ENCODE data around the gene DDR1. TPM values are rescaled to one million over a fixed set of nuclear protein-coding genes. Genes with fewer than 3 reads are reported as not detected.
"Not testable (repeated sequence)": the region's sequence is repeated elsewhere in the genome, so short reads cannot be mapped to it uniquely, and the experiment has no call there.

Gene DDR1
- total RNA-seq, 4 donors from 2014 or later: 25.4 to 40.4 (median 30.9) TPM

- TF ChIP-seq EP300 (IDR thresholded peaks at IDR 0.05): no peak
- TF ChIP-seq POLR2A (IDR thresholded peaks at IDR 0.05): no peak
- no peak for TF ChIP-seq POLR2AphosphoS5 (IDR thresholded peaks at IDR 0.05)
- TF ChIP-seq, protein P1, sequence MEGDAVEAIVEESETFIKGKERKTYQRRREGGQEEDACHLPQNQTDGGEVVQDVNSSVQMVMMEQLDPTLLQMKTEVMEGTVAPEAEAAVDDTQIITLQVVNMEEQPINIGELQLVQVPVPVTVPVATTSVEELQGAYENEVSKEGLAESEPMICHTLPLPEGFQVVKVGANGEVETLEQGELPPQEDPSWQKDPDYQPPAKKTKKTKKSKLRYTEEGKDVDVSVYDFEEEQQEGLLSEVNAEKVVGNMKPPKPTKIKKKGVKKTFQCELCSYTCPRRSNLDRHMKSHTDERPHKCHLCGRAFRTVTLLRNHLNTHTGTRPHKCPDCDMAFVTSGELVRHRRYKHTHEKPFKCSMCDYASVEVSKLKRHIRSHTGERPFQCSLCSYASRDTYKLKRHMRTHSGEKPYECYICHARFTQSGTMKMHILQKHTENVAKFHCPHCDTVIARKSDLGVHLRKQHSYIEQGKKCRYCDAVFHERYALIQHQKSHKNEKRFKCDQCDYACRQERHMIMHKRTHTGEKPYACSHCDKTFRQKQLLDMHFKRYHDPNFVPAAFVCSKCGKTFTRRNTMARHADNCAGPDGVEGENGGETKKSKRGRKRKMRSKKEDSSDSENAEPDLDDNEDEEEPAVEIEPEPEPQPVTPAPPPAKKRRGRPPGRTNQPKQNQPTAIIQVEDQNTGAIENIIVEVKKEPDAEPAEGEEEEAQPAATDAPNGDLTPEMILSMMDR (IDR thresholded peaks at IDR 0.05): no peak
- WGBS, 2 donors (ENCODE audit: low coverage in 1 of 2): 51 to 52% methylated on average over 2 to 3 of the region's 3 CpGs
- ATAC-seq: no peak
- Histone ChIP-seq H3K27me3 (no peaks in the 10 kb centered on the region), H3K4me1 (no peaks in the 10 kb centered on the region), H3K9me3 (no peaks in the 10 kb centered on the region), H3K4me3 (no peak overlapping the region), H3K27ac (no peak overlapping the region), H3K36me3 (no peaks in the 10 kb centered on the region)
These were observed 22.9 kb upstream of the DDR1 start for GRCh38 chr6:30861257-30862048.

- Histone ChIP-seq H3K27ac (no peak overlapping the region), H3K4me1 (no peaks in the 10 kb centered on the region), H3K27me3 (no peaks in the 10 kb centered on the region), H3K36me3 (no peaks in the 10 kb centered on the region), H3K9me3 (no peaks in the 10 kb centered on the region), H3K4me3 (no peak overlapping the region)
- TF ChIP-seq, protein P1 (IDR thresholded peaks at IDR 0.05): no peak
- TF ChIP-seq EP300 (IDR thresholded peaks at IDR 0.05) (no peak), POLR2AphosphoS5 (IDR thresholded peaks at IDR 0.05) (no peak), POLR2A (IDR thresholded peaks at IDR 0.05) (no peak)
- no peak for ATAC-seq
- 50 to 69% methylated on average over 4 to 5 of the region's 10 CpGs for WGBS, 2 donors (ENCODE audit: low coverage in 1 of 2)
These were observed 22.0 kb upstream of the DDR1 start for GRCh38 chr6:30862156-30862875.

GRCh38 chr6:30864325-30864724 lies 20.0 kb upstream of the DDR1 start:
- no peak for ATAC-seq
- H3K27ac ChIP-seq: no peak overlapping the region
- H3K27me3 ChIP-seq: no peaks in the 10 kb centered on the region
- no peaks in the 10 kb centered on the region for H3K4me1 ChIP-seq
- no peak overlapping the region for H3K4me3 ChIP-seq
- 80 to 90% methylated on average over 1 to 2 of the region's 4 CpGs for WGBS, 2 donors (ENCODE audit: low coverage in 1 of 2)
- TF ChIP-seq POLR2AphosphoS5 (IDR thresholded peaks at IDR 0.05): no peak
- TF ChIP-seq, protein P1 (IDR thresholded peaks at IDR 0.05): no peak
- no peak for TF ChIP-seq EP300 (IDR thresholded peaks at IDR 0.05)
- no peak for TF ChIP-seq POLR2A (IDR thresholded peaks at IDR 0.05)
- H3K36me3 ChIP-seq: no peaks in the 10 kb centered on the region
- peaks cover 0 to 4% (median 0%) of the 10 kb centered on the region in 3 donors for H3K9me3 ChIP-seq

GRCh38 chr6:30869241-30869749 lies 15.0 kb upstream of the DDR1 start:
- peaks cover 0 to 22% (median 0%) of the 10 kb centered on the region in 3 donors for H3K9me3 ChIP-seq
- not testable (repeated sequence) for H3K4me1 ChIP-seq, ATAC-seq, H3K27ac ChIP-seq, H3K4me3 ChIP-seq, H3K27me3 ChIP-seq, H3K36me3 ChIP-seq
- 85 to 100% methylated on average over 2 to 12 of the region's 12 CpGs for WGBS, 2 donors (ENCODE audit: low coverage in 1 of 2)

DNA sequence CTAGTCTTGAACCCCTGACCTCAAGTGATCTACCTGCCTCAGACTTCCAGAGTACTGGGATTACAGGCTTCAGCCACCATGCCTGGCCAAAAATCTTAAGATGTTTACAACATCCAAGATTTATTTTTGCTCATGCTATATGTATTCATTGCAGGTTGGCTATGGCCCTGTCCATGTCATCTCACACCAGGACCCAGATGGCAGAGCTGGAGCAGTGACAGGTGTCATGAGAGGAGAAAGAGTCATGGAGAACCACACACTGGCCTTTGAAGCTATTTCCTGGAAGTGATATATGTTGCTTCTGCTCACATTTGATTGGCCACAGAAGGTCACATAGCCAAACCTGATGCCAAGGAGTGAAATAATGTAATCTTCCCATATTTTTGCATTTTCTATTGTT lies 13.8 kb upstream of the DDR1 start:
- H3K9me3 ChIP-seq: peaks cover 0 to 22% (median 0%) of the 10 kb centered on the region in 3 donors
- H3K27me3 ChIP-seq: no peaks in the 10 kb centered on the region
- ATAC-seq: no peak
- no peak overlapping the region for H3K4me3 ChIP-seq
- H3K4me1 ChIP-seq: peaks cover 0 to 6% (median 0%) of the 10 kb centered on the region in 3 donors
- no peak overlapping the region for H3K27ac ChIP-seq
- H3K36me3 ChIP-seq: no peaks in the 10 kb centered on the region
- TF ChIP-seq POLR2A (IDR thresholded peaks at IDR 0.05): no peak
- no peak for TF ChIP-seq POLR2AphosphoS5 (IDR thresholded peaks at IDR 0.05)
- TF ChIP-seq, protein P1 (IDR thresholded peaks at IDR 0.05): no peak

Measured in gastroesophageal sphincter (tissue), 4 donors.